ENCODE results near the gene FUS. TPM values are rescaled to one million over a fixed set of nuclear protein-coding genes. Genes with fewer than 3 reads are reported as not detected.

The FUS gene
- total and polyA plus RNA-seq, 9 of the 15 experiments (the other 6 are each of a cell fraction or from before 2014, with no cell fraction given) = 43.9 to 575 (median 87.2) TPM

DNA sequence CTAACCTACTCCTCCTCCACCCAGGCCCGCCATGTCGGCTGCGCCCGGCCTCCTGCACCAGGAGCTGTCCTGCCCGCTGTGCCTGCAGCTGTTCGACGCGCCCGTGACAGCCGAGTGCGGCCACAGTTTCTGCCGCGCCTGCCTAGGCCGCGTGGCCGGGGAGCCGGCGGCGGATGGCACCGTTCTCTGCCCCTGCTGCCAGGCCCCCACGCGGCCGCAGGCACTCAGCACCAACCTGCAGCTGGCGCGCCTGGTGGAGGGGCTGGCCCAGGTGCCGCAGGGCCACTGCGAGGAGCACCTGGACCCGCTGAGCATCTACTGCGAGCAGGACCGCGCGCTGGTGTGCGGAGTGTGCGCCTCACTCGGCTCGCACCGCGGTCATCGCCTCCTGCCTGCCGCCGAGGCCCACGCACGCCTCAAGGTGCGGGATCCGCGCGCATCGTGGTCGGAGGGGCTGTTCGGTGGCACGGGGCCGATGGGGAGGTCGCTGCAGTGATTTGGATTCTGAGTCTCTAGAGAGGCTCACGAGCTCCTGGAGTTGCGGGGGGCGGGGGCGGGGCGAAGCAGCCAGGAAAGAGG is 34.9 kb downstream of the FUS start (continued):
- TF ChIP-seq, protein P1, sequence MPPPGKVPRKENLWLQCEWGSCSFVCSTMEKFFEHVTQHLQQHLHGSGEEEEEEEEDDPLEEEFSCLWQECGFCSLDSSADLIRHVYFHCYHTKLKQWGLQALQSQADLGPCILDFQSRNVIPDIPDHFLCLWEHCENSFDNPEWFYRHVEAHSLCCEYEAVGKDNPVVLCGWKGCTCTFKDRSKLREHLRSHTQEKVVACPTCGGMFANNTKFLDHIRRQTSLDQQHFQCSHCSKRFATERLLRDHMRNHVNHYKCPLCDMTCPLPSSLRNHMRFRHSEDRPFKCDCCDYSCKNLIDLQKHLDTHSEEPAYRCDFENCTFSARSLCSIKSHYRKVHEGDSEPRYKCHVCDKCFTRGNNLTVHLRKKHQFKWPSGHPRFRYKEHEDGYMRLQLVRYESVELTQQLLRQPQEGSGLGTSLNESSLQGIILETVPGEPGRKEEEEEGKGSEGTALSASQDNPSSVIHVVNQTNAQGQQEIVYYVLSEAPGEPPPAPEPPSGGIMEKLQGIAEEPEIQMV (tag; conservative IDR thresholded peaks at IDR 0.05; ENCODE audit: low read depth) = no peak
- TF ChIP-seq, protein P2, sequence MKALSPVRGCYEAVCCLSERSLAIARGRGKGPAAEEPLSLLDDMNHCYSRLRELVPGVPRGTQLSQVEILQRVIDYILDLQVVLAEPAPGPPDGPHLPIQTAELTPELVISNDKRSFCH (CRISPR knock-in tag; IDR thresholded peaks at IDR 0.05) = no peak
- TF ChIP-seq, protein P2 (tag; IDR thresholded peaks at IDR 0.05) = no peak
- TF ChIP-seq, protein P3, sequence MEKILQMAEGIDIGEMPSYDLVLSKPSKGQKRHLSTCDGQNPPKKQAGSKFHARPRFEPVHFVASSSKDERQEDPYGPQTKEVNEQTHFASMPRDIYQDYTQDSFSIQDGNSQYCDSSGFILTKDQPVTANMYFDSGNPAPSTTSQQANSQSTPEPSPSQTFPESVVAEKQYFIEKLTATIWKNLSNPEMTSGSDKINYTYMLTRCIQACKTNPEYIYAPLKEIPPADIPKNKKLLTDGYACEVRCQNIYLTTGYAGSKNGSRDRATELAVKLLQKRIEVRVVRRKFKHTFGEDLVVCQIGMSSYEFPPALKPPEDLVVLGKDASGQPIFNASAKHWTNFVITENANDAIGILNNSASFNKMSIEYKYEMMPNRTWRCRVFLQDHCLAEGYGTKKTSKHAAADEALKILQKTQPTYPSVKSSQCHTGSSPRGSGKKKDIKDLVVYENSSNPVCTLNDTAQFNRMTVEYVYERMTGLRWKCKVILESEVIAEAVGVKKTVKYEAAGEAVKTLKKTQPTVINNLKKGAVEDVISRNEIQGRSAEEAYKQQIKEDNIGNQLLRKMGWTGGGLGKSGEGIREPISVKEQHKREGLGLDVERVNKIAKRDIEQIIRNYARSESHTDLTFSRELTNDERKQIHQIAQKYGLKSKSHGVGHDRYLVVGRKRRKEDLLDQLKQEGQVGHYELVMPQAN (IDR thresholded peaks at IDR 0.05; ENCODE audit: borderline replicate concordance) = no peak
- TF ChIP-seq BRF1 (IDR thresholded peaks at IDR 0.05; ENCODE audit: borderline replicate concordance, extremely low read depth, insufficient read length) (no peak), RBBP5 (IDR thresholded peaks at IDR 0.05; ENCODE audit: borderline replicate concordance, insufficient read depth, low read length, poor library complexity, severe bottlenecking) (no peak), NFIX (CRISPR knock-in tag; IDR thresholded peaks at IDR 0.05; ENCODE audit: low read depth) (no peak), PPARD (CRISPR knock-in tag; IDR thresholded peaks at IDR 0.05) (no peak), BCOR (IDR thresholded peaks at IDR 0.05) (0 out of 2 replicates have a peak, but pooled peaks have one; percentile 15), ZEB2 (IDR thresholded peaks at IDR 0.05) (0 out of 2 replicates have a peak, but pooled peaks have one; percentile 41), BHLHE40 (IDR thresholded peaks at IDR 0.05; ENCODE audit: low read length) (no peak), CBX5 (IDR thresholded peaks at IDR 0.05; ENCODE audit: borderline replicate concordance, low read depth) (no peak), ZNF133 (CRISPR knock-in tag; IDR thresholded peaks at IDR 0.05) (no peak), NCOA1 (IDR thresholded peaks at IDR 0.05; ENCODE audit: low read depth) (no peak), SNRNP70 (optimal IDR thresholded peaks at IDR 0.05; ENCODE audit: low read depth, low read length) (no peak)
- TF ChIP-seq, protein P4, sequence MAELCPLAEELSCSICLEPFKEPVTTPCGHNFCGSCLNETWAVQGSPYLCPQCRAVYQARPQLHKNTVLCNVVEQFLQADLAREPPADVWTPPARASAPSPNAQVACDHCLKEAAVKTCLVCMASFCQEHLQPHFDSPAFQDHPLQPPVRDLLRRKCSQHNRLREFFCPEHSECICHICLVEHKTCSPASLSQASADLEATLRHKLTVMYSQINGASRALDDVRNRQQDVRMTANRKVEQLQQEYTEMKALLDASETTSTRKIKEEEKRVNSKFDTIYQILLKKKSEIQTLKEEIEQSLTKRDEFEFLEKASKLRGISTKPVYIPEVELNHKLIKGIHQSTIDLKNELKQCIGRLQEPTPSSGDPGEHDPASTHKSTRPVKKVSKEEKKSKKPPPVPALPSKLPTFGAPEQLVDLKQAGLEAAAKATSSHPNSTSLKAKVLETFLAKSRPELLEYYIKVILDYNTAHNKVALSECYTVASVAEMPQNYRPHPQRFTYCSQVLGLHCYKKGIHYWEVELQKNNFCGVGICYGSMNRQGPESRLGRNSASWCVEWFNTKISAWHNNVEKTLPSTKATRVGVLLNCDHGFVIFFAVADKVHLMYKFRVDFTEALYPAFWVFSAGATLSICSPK (IDR thresholded peaks at IDR 0.05; ENCODE audit: borderline replicate concordance) = no peak
- TF ChIP-seq, protein P5, sequence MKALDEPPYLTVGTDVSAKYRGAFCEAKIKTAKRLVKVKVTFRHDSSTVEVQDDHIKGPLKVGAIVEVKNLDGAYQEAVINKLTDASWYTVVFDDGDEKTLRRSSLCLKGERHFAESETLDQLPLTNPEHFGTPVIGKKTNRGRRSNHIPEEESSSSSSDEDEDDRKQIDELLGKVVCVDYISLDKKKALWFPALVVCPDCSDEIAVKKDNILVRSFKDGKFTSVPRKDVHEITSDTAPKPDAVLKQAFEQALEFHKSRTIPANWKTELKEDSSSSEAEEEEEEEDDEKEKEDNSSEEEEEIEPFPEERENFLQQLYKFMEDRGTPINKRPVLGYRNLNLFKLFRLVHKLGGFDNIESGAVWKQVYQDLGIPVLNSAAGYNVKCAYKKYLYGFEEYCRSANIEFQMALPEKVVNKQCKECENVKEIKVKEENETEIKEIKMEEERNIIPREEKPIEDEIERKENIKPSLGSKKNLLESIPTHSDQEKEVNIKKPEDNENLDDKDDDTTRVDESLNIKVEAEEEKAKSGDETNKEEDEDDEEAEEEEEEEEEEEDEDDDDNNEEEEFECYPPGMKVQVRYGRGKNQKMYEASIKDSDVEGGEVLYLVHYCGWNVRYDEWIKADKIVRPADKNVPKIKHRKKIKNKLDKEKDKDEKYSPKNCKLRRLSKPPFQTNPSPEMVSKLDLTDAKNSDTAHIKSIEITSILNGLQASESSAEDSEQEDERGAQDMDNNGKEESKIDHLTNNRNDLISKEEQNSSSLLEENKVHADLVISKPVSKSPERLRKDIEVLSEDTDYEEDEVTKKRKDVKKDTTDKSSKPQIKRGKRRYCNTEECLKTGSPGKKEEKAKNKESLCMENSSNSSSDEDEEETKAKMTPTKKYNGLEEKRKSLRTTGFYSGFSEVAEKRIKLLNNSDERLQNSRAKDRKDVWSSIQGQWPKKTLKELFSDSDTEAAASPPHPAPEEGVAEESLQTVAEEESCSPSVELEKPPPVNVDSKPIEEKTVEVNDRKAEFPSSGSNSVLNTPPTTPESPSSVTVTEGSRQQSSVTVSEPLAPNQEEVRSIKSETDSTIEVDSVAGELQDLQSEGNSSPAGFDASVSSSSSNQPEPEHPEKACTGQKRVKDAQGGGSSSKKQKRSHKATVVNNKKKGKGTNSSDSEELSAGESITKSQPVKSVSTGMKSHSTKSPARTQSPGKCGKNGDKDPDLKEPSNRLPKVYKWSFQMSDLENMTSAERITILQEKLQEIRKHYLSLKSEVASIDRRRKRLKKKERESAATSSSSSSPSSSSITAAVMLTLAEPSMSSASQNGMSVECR (CRISPR knock-in tag; IDR thresholded peaks at IDR 0.05) = no peak
- TF ChIP-seq, protein P6, sequence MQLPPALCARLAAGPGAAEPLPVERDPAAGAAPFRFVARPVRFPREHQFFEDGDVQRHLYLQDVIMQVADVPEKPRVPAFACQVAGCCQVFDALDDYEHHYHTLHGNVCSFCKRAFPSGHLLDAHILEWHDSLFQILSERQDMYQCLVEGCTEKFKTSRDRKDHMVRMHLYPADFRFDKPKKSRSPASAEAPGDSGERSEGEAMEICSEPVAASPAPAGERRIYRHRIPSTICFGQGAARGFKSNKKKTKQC (CRISPR knock-in tag; IDR thresholded peaks at IDR 0.05) = no peak
